Dedifferentiated amniotic fluid mesenchymal stem cell (primary cell): ENCODE measurements around the gene POLE.
A peak's percentile ranks its signal among the peaks of the same experiment; 100 is the strongest.
"Not testable (repeated sequence)": the region's sequence is repeated elsewhere in the genome, so short reads cannot be mapped to it uniquely, and the experiment has no call there.

Source experiments
- DNase-seq: peaks from one replicate; pipeline ENCODE4 v3.0.0-alpha.2; 2016; ENCODE audit errors: extremely low spot score

POLE gene

GRCh38 chr12:132717531-132718387, 30.6 kb upstream of the POLE start:
- no peak for DNase-seq

- DNase-seq: no peak
These were observed 29.9 kb upstream of the POLE start for GRCh38 chr12:132717011-132717410.

- no peak for DNase-seq
These were observed 29.2 kb upstream of the POLE start for GRCh38 chr12:132716356-132716755.

GRCh38 chr12:132715874-132716273, 28.7 kb upstream of the POLE start:
- no peak for DNase-seq

GRCh38 chr12:132713123-132713522, 26.0 kb upstream of the POLE start:
- DNase-seq: no peak

GRCh38 chr12:132711080-132711843, 24.1 kb upstream of the POLE start:
- DNase-seq: no peak

GRCh38 chr12:132710405-132711079, 23.4 kb upstream of the POLE start, which contains the start of gene PGAM5:
Gene PGAM5, plus strand, starts transcription at chr12:132710842. Its CDS starts 35 bp downstream, at chr12:132710877.
- peak; percentile 69 for DNase-seq

GRCh38 chr12:132710043-132710404, 22.9 kb upstream of the POLE start:
- no peak for DNase-seq

- no peak for DNase-seq
These were observed 21.0 kb upstream of the POLE start for GRCh38 chr12:132708150-132708549.

GRCh38 chr12:132707241-132707640, 20.1 kb upstream of the POLE start:
- DNase-seq: no peak

GRCh38 chr12:132703641-132704040, 16.5 kb upstream of the POLE start:
- DNase-seq: no peak

GRCh38 chr12:132702640-132703039, 15.5 kb upstream of the POLE start:
- DNase-seq: no peak

GRCh38 chr12:132700212-132700822, 13.2 kb upstream of the POLE start:
- DNase-seq: no peak

- DNase-seq: no peak
These were observed 11.2 kb upstream of the POLE start for GRCh38 chr12:132698341-132698740.

GRCh38 chr12:132695431-132695830, 8.3 kb upstream of the POLE start:
- DNase-seq: no peak

GRCh38 chr12:132694888-132695287, 7.7 kb upstream of the POLE start:
- not testable (repeated sequence) for DNase-seq

GRCh38 chr12:132692030-132692429, 4.9 kb upstream of the POLE start:
- DNase-seq: not testable (repeated sequence)

- DNase-seq: no peak
These were observed 3.0 kb upstream of the POLE start for GRCh38 chr12:132690112-132690511.

- DNase-seq: no peak
These were observed 2.1 kb upstream of the POLE start for GRCh38 chr12:132689227-132689626.

- no peak for DNase-seq
These were observed 324 bp downstream of the POLE start for GRCh38 chr12:132686825-132687210.

- DNase-seq: no peak
These were observed 1.7 kb downstream of the POLE start for GRCh38 chr12:132685400-132685799.

- no peak for DNase-seq
These were observed 9.7 kb downstream of the POLE start for GRCh38 chr12:132677492-132677891.
